ENCODE results near the gene TBC1D8. TPM values are rescaled to one million over a fixed set of nuclear protein-coding genes. Genes with fewer than 3 reads are reported as not detected.

TBC1D8 gene
- total and polyA plus RNA-seq, 4 donors, result 10.4 to 38.6 (median 13.4) TPM

- 96% methylated on average over 2 of the region's 2 CpGs for WGBS
- no peak for TF ChIP-seq HNF4G (IDR thresholded peaks at IDR 0.05)
- TF ChIP-seq YY1 (IDR thresholded peaks at IDR 0.05), result no peak
- TF ChIP-seq JUND (IDR thresholded peaks at IDR 0.05), result no peak
- no peak for TF ChIP-seq GABPA (IDR thresholded peaks at IDR 0.05 in 1 of 2, conservative IDR thresholded peaks at IDR 0.05 in 1 of 2)
- no peak for TF ChIP-seq SP1 (IDR thresholded peaks at IDR 0.05)
- TF ChIP-seq RXRA (IDR thresholded peaks at IDR 0.05), result no peak
- TF ChIP-seq HNF4A (conservative IDR thresholded peaks at IDR 0.05), result no peak
- no peak for TF ChIP-seq RAD21 (IDR thresholded peaks at IDR 0.05)
- TF ChIP-seq ZBTB33 (IDR thresholded peaks at IDR 0.05), result no peak
- TF ChIP-seq REST (IDR thresholded peaks at IDR 0.05), result no peak
- TF ChIP-seq TAF1 (conservative IDR thresholded peaks at IDR 0.05), result no peak
- no peak for TF ChIP-seq NR2F2 (IDR thresholded peaks at IDR 0.05)
- no peak for TF ChIP-seq FOXA1 (IDR thresholded peaks at IDR 0.05)
- TF ChIP-seq CTCF (IDR thresholded peaks at IDR 0.05; ENCODE audit: low read depth, low read length, missing input control), result no peak
- TF ChIP-seq MAX (IDR thresholded peaks at IDR 0.05), result no peak
- TF ChIP-seq EGR1 (IDR thresholded peaks at IDR 0.05; ENCODE audit: low read depth in 2 of 2), result no peak
- TF ChIP-seq FOXA2 (IDR thresholded peaks at IDR 0.05), result no peak
- TF ChIP-seq ATF3 (IDR thresholded peaks at IDR 0.05), result no peak
Observed at GRCh38 chr2:100999995-101000394, 151.2 kb downstream of the TBC1D8 start.

More at GRCh38 chr2:100999995-101000394, 151.2 kb downstream of the TBC1D8 start:
- no peak overlapping the region for H3K9ac ChIP-seq (ENCODE audit: low read depth in 1 of 2, low read length in 2 of 2)
- no peaks in the 10 kb centered on the region for H3K9me3 ChIP-seq (ENCODE audit: control insufficient read depth in 4 of 4, low read length in 3 of 4)
- peaks cover 6 to 14% (median 14%) of the 10 kb centered on the region in 4 donors for H3K36me3 ChIP-seq (ENCODE audit: control insufficient read depth in 4 of 4, insufficient read depth in 3 of 4, low read depth in 1 of 4, low read length in 3 of 4)
- no peak for DNase-seq (ENCODE audit: low spot score)
- H3K27ac ChIP-seq (ENCODE audit: low read depth in 1 of 2, low read length in 2 of 2), result no peak overlapping the region
- no peaks in the 10 kb centered on the region for H3K27me3 ChIP-seq (ENCODE audit: control insufficient read depth in 4 of 4, insufficient read depth in 4 of 4, low read length in 3 of 4)
- no peak overlapping the region for H3K4me3 ChIP-seq (ENCODE audit: low read depth in 1 of 3, low read length in 3 of 3)
- H3K4me1 ChIP-seq (ENCODE audit: control insufficient read depth in 4 of 4, insufficient read depth in 4 of 4, low read length in 3 of 4), result peaks cover 0 to 39% (median 27%) of the 10 kb centered on the region in 4 donors
